NCI-H1436 treated with DMSO at 0.1 percent for 48 hours (cell line): ENCODE data around the gene NEK7.

ENCODE experiments used
- DNase-seq: peaks from one replicate; lab custom pipeline; 2025; lab: John Stamatoyannopoulos, UW

NEK7 gene

DNA sequence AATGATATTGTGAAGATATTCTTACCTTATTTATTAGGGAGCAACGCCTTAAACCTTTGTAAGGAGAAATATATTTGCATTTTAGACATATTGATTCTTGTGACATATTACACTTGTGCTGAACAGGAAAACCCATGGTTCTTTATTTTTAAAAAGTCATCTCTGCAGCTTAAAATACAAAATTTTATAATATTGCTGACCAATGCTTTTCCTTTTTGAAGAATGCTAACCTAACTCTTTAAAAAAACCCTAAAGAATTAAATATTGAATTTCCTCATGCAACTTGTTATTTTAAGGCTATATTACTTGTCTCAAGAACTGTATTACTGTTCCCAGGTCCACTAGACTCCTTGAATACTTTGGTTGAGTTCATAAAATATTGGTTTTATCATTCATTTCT is 99.0 kb downstream of the NEK7 start:
- no peak for DNase-seq

GRCh38 chr1:198258491-198258890 is 101.7 kb downstream of the NEK7 start:
- DNase-seq, result no peak

- DNase-seq, result no peak
These were observed 102.7 kb downstream of the NEK7 start for GRCh38 chr1:198259333-198260074.

DNA sequence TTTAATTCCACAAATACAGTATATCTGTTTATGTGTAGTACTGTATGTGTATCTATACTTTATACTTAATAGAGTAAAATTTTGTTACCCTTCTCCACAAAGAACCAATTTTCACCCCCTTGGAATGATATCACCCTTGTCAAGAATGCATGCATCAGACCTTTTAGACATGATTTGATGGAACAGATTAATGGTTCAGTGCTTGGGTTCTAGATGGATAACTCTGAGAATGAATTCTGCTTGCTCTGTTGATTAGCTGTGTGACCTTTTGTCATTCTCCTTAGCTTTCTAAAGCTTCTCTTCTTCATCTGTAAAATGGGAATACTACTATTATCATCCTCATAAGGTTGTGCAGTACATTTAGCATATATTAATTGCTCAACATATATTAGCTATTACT is 105.1 kb downstream of the NEK7 start:
- no peak for DNase-seq

DNA sequence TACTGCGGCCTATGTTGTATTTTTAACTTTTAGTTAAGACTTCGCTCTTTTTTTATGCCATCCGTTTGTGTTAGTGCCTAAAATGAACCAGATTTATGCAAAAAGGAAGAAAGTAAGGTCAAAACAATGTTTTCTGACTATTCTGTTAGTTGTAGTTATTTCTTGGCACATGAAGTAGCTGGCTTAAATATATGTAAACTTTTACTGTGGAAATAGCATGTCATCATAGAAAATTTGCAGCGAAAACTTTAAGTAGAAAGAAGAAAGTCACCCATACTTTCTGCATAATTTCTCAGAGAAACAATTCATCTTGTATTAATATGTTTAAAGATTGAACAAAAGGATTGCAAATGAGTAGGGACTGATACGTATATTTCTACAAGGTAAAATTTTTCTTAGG is 106.4 kb downstream of the NEK7 start:
- no peak for DNase-seq

GRCh38 chr1:198264282-198264681 is 107.5 kb downstream of the NEK7 start:
- DNase-seq, result no peak

- DNase-seq, result no peak
These were observed 108.4 kb downstream of the NEK7 start for GRCh38 chr1:198265073-198265661.

DNA sequence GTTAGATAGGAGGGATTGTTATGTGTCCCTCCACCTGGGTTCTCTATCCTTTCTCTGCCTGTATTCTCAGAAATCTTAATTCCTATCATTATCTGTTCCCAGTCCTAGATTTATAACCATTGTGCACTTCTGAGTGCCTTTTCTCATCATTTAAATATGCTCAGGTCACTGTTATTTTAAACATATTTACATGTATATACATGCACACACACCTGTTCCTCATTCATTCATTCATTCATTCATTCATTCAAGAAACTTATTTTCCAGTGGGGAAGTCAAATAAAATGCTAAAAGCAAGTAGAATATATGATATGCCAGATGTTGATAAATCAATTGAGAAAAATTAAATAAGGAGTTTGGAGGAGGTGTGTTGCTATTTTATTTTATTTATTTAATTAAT is 110.3 kb downstream of the NEK7 start:
- no peak for DNase-seq

DNA sequence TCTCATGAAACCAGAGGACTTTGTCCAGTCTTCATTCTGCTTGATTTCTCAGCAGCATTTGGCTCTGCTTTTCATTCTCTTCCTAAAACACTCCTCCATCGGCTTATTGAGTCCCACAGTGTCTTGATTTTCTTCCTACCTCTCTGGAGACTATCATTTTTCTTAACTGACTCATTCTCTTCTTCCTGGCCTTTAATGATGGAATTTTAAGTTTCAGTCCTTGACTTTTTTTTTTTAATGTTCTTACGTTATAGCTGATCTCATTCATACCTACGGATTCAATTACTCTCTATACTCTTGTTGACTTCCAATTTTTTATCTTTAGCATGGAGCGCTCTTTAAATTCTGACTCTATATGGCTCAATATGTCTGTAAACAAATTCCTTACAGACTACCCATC is 111.1 kb downstream of the NEK7 start:
- DNase-seq, result no peak

DNA sequence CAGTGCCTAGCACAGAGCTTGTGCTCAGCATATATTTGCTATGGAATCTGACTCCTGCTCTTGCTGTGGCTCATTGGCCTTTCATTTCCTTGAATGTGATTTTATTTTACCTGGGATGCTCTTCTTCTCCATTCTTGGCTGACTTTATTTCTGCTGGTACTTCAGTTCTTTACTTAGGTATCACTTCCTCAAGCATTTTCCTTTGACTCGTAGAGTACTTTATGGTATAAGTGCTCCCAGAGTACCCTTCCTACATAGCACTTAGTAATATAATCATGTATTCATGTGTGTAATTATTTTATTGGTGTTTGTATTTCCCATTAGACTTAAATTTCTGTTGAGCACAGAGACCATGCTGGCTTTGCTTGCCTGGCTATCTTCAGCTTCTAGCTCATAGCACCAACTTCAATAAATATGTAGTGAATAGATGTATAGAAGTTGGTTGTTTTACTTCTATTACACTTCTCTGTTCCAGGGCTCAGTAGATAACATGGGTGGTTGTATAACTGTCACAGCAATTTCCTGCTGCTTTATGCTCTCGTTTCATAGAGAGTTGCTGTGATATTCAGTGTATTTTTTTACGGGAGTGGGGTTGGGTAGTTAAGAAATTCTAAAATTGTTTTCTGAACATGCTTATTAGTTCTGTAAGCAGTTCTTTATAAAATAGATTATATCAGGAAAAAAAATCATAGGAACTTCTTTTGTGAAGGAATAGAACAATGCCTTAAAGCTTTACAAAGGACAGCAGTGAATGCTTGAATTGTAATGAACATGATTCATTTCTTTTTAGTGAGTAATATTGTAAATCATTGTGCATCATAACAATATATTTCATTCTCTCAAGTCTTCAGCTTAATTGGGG is 112.2 kb downstream of the NEK7 start:
- DNase-seq, result no peak

GRCh38 chr1:198269646-198269940 is 112.8 kb downstream of the NEK7 start:
- DNase-seq, result no peak

DNA sequence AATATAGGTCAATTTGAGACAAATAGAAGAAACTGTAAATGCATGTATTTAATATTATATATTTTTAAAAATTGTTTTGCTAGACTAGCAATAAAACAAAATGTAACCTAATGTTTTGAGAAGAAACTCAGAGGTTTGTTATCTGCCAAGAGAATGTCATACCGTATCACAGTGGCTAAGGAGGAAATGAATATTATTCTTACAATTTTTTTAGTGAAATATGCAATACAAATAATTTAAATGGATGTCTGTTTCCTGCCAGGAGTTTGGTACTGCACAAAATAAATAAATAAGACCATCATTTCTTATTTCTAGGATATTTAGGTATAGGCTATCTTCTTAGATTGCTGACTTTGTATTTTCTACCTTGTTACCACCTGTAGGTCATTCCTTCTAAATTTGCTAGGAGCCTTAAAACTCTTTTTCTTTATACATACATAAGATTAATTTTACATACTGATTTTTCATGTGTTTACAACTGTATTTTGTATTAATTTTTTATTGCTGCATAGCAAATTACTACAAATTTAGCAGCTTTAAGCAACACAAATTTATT is 113.6 kb downstream of the NEK7 start:
- DNase-seq, result no peak

- DNase-seq, result no peak
These were observed 114.7 kb downstream of the NEK7 start for GRCh38 chr1:198271467-198271866.

DNA sequence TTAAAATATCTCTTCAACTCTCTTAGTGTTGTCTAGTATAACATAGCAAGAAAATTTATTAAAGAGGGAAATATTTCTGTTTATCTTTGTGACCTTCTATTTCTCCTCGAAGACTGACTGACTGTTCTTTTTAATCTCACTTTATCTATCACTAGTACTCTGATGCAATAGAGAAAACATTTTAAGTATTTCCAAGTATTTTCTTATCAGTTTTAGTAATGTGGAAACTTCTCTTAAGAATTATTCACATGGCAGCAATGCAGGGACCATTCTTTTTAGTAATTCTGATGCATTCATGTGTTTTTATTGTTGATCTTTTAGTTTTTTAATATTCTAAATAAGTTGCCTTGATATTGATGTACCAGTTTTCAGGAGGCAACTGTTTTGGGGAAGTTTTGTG is 115.7 kb downstream of the NEK7 start:
- no peak for DNase-seq

DNA sequence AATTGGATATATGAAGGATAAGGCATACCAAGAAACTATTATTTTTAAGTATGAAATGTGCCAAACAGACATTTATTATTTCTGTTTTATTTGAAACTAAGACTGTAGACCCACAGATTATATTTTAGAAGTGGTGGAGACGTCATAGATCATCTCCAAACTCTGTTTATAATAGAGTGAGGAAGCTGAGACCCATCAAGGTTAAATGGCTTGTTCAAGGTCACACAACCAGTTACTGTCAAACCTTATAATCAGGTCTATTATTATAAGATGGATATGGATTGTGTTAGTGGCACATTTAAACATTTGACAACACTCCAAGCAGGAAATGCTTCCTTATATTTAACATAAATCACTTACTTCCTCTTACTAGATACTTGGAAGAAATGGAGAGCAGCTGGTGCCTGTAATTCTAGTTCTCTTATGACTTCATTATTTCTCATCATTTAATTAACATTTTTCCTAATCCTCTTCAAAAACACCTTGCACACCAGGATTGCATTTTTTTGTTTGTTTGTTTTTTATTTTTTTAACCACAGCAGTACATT is 117.0 kb downstream of the NEK7 start:
- no peak for DNase-seq

DNA sequence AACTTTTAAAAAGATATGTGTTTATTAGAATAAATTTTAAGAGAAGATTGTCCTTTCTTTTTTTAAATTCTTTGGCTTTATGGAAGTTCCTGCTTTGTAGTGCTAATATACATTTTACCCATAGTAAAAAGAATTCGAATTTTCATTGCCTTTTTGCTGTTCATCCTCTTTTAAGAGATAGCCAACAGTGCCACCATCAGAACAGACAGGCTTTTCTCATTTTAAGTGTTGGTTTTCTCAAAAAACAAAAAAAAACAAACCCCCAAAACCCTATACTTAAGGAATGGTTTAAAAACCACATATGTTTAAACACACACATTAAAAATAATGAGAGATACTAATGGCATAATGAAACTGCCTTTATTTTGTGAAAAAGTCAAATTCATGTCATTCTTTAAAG is 118.8 kb downstream of the NEK7 start:
- no peak for DNase-seq

DNA sequence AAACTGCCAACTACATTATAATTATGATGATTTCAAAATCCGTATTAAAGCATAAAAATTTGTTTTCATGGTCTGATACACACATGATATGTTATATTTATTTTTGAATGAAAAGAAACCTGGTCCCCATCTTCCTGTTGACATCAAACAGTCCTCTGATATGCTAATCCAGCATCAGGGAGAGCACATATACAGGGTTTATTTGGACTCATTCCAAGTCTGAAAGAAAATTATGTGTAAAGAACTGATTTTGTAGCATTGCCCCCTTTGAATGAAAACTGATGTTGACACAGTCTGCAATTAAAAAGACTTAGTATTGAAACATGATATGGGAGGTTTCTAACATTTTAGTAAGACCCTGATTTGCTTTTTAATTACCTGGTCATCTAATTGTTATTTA is 119.4 kb downstream of the NEK7 start:
- no peak for DNase-seq

DNA sequence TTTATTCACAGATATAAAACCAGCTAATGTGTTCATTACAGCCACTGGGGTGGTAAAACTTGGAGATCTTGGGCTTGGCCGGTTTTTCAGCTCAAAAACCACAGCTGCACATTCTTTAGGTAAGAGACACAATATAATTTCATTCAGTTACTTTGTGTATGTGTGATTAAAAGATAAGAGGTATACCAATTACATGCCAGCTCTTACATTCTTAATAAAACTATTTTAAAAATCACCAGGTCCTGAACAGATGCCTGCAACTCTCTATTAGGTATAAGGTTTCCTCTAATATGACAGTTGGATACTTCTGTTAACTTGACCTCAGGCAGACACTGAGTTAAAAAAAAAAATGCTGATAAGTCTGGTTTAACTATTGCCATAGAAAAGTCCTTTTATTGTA is 122.1 kb downstream of the NEK7 start:
- DNase-seq, result no peak

DNA sequence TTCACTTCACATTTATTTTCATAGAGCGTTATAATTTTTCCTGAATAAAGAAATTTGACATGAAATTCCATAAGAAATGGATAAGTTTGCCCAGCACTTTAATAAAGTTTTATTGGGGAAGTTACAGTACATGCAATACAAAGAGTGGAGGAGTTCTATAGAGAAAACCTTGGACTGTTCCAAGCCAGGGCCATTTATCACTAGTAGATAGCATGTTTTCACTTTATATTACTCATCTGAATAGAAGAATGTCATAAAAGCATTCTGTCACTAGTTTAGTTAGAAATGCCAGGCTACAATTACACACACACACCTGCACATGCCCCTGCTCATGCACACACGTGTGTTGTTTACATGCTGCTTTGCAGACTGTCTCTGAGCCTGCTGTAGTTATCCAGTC is 123.3 kb downstream of the NEK7 start:
- no peak for DNase-seq

DNA sequence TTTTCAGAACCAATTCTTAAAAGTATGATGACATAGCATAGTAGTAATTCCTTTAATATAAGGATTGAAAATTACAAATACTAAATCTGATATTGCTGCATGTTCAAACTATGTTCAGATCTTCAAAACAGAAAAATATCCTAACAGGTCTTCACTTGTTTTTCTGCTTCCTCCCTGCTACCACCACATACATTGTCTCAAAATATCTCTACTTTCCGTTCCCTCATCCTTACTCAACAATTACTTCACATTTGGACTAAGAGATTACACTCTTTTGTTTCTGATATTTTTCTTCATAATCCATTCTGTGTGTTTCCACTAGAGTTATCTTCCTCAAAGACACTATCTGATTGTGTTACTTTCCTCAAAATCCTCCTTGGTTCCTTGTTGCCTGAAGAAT is 125.1 kb downstream of the NEK7 start:
- no peak for DNase-seq

GRCh38 chr1:198283222-198283621 is 126.4 kb downstream of the NEK7 start:
- no peak for DNase-seq

- DNase-seq, result no peak
These were observed 131.1 kb downstream of the NEK7 start for GRCh38 chr1:198287916-198288315.
